Activated CD4-positive, alpha-beta T cell treated with anti-CD3 and anti-CD28 coated beads, Interleukin-10, Interleukin-2, amounts not matched to agents 100 ng/mL and 50 ng/mL, durations not matched to agents 16 hours and 8 hours (primary cell): ENCODE results near the gene HRH4.

Experiments used
- DNase-seq: peaks from one replicate; pipeline ENCODE4 v3.0.0-alpha.2; 2020

The HRH4 gene, protein sequence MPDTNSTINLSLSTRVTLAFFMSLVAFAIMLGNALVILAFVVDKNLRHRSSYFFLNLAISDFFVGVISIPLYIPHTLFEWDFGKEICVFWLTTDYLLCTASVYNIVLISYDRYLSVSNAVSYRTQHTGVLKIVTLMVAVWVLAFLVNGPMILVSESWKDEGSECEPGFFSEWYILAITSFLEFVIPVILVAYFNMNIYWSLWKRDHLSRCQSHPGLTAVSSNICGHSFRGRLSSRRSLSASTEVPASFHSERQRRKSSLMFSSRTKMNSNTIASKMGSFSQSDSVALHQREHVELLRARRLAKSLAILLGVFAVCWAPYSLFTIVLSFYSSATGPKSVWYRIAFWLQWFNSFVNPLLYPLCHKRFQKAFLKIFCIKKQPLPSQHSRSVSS

GRCh38 chr18:24460388-24460787 is at the start of gene HRH4:
TSS of gene HRH4 (plus strand) at chr18:24460637. CDS start at chr18:24460729, 92 bp downstream.
- DNase-seq, result peak; percentile 53

DNA sequence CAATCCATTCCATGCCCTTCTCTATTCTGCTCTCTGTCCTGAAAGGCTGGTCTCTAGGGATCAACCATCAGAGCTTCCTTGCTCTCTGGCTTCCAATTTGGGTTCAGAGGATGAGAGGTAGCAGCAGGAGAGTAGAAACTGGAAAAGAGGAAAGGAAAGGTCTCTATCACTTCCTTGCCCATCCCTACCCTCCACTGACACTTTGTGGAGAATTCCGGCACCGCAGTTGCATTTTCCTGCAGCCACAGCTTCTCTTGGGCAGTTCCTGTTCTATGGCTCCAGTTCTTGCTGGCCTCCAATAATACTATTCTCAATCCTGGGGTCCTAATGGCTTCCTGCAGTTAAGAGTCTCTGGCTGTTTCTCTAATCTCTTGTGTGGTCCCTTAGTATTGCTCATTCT is 47.3 kb upstream of the HRH4 start:
- no peak for DNase-seq

- DNase-seq, result peak; percentile 87
These were observed 46.0 kb upstream of the HRH4 start for GRCh38 chr18:24414349-24415003.

GRCh38 chr18:24417480-24417879 is 43.0 kb upstream of the HRH4 start:
- DNase-seq, result no peak

DNA sequence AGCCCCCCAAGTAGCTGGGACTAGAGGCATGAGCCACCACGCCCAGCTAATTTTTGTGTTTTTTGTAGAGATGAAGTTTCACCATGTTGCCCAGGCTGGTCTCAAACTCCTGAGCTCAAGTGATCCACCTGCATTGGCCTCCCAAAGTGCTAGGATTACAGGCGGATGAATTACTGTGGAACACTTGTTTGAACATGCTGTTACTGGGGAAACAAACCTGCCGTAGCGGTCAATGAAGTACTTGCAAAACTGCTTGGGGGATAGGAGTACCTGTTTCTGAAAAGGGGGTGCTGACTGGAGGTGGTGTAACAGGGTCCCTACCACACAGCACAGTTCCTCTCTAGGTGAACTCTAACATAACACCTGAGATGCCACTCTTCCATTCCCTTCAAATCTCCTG is 39.9 kb upstream of the HRH4 start:
- DNase-seq, result no peak

GRCh38 chr18:24421831-24422230 is 38.6 kb upstream of the HRH4 start:
- DNase-seq, result no peak

DNA sequence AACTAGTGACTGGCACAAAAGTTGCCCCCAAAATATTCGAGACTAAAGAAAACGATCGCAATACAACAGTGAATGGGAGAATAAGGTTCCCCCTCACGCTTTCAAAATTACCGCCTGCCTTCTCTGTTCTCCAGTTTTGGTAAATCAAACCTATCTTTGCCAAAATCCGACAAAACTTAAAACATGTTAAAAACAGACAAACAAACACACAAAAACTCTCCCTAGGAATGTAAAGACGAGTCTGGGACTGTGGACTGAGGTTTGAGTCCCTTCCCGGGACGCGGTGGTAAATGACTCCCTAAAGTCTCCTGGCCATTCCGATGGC is 34.4 kb upstream of the HRH4 start:
- DNase-seq, result no peak

DNA sequence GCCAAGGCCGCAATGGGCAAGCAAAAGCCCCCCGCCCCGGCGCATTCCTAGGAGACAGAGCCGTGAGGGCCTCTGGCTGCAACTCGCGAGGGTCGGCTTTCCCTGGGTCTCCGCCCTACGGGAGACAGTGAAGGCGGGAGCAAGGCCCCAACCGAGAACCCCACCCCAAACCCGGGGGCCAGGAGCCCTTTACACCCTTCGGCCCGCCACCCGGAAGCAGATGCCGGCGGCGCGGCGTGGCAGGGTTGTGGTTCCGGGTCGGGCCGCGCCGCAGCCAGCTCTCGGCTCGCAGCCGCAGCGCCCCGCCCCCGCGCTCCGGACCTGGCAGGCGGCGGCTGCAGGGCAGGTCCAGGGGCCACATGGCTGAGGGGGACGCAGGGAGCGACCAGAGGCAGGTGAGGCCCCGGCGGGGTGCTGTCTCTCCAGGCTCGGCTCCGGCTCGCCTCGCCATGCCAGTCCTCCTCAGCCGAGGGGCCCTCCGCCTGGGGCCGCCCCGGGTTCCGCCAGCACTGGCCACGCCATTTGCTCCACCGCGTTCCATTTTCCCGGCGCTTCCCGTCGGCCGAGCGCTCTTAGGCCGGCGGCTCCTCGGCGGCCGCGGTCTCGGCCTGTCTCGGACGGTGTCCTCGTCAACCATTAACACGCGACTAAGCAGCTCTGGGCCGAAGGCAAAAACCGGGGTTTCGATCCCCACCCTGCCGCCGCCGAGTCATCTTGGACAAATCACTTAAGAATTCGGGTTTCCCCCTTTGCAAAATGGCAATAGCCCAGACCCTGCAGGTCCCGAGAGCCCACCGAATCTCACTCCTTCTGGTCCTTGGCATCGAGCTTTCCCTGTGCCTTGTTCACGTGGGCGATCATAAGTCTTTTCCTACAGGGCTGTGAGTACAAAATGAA is 33.8 kb upstream of the HRH4 start, which contains the start of gene IMPACT:
TSS of gene IMPACT (plus strand) at position 273 of the 897 bp plus-strand sequence. CDS start at position 360, 87 bp downstream.
- DNase-seq, result peak; percentile 86

- DNase-seq, result peak; percentile 26
These were observed 33.0 kb upstream of the HRH4 start for GRCh38 chr18:24427484-24427883.

DNA sequence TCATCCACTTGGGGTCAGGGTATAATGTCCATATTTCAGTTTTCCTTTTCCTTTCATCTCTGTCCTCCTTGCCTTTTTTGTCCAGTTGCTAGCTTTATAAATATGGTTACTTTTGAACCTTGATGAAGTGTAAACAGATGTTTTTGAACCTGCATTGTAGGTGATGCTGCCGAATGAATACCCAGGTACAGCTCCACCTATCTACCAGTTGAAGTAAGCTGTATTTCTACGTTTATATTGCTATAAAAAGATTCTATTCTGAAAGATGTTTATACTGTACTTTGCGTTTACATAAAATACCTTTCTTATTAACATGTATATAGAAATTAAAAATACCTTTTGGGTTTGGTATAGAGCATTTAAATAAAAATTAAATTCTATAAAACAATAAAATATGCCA is 31.7 kb upstream of the HRH4 start:
- DNase-seq, result no peak

GRCh38 chr18:24429188-24429587 is 31.2 kb upstream of the HRH4 start:
- DNase-seq, result no peak

DNA sequence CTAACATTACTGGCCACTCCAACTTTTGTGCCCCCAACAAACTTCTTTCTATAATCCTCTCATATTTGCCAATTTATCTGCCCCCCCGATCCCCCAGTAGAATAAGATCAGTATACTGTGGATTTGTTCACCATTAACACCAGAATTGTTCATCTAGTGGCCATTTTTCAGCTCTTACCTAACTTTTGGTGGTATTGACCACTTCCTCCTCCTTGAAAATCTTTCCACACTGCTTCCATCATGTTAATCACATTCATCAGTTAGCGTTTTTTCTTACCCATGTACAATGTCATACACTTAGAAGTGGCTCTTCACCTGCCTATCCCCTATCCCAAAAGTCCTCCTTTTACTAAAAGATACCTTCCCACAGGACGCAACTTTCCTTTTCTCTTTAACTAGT is 27.8 kb upstream of the HRH4 start:
- DNase-seq, result no peak

- DNase-seq, result no peak
These were observed 23.5 kb upstream of the HRH4 start for GRCh38 chr18:24436939-24437338.

GRCh38 chr18:24443870-24444269 is 16.6 kb upstream of the HRH4 start:
- no peak for DNase-seq

GRCh38 chr18:24446453-24446852 is 14.0 kb upstream of the HRH4 start:
- peak; percentile 28 for DNase-seq

DNA sequence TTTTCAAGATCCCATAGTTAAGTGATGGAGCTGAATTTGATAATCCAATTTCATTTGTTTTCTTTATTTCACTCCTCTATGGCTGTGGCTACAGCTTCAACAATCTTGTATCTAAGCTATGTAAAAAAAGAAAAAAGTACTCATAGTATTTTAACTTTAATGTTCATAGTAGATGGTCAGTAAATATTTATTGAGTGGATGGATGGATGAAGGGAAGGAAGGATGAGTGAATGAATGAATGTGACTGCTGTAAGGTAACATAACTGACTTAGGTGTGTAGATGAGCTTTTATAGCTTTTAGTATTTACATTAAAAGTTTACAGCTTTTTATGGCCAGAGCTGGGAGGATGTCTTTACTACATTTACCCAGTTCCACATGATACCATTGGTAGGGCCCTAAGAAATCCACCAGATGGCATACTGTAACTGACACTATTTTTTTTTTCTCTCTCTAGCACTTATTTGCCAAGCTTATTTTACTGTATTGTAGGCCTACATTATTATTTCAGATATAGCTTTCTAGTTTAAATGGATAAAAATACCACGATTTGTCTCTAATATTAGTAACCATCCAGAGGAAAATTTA is 13.4 kb upstream of the HRH4 start:
- no peak for DNase-seq

DNA sequence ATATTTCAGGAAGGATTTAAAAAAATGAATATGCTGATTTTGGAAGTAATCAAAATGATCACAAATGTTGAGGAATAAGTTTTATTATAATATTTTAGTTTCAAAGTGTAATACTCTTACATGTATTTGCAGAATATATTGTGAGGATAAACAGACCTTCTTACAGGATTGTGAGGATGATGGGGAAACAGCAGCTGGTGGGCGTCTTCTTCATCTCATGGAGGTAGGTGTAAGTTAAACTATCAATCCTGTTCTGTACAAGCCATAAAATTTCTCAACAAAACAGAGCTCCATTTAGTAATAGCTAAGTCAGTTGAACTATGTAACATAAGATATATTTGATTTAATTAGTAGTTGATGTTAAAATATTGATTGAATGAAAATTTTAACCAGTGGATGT is 12.5 kb upstream of the HRH4 start:
- DNase-seq, result no peak

DNA sequence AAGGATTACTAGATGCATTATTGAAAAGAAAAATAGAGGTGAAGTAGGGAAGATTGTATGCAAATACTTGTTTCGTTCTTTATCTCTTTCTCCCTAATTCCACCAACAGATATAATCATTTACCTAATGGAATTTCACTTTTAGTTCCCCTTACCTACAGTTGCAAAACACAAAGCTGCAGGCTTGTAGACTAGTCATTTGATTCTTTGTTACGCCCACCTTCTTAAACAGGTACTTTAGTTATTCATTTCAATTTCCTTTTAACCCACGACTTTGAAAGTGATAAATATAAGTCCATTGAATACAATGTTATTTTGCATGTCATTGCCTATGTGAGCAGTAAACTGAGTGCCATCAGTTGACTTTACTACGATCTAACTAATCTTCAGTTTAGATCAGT is 3.9 kb upstream of the HRH4 start:
- peak; percentile 31 for DNase-seq

- no peak for DNase-seq
These were observed 665 bp upstream of the HRH4 start for GRCh38 chr18:24459772-24460171.

DNA sequence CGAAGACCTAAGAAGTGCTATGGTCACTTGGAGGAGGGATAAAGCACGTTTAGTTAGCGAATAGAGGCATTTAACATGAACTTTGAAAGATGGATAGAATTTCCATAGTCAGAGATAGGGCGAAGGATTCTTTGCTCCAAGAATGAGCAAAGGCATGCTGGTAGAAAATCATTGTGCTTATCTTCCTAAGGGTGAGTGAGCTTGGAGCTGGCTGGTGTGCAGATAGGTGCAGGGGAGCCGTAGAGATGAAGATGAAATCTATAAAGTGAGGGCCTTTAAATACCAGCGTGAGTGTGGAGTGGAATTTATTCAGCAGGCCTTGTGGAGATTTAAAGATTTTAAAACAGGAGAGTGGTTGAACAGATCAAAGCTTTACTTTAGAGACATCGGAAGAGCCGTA is 1.6 kb downstream of the HRH4 start:
- no peak for DNase-seq

DNA sequence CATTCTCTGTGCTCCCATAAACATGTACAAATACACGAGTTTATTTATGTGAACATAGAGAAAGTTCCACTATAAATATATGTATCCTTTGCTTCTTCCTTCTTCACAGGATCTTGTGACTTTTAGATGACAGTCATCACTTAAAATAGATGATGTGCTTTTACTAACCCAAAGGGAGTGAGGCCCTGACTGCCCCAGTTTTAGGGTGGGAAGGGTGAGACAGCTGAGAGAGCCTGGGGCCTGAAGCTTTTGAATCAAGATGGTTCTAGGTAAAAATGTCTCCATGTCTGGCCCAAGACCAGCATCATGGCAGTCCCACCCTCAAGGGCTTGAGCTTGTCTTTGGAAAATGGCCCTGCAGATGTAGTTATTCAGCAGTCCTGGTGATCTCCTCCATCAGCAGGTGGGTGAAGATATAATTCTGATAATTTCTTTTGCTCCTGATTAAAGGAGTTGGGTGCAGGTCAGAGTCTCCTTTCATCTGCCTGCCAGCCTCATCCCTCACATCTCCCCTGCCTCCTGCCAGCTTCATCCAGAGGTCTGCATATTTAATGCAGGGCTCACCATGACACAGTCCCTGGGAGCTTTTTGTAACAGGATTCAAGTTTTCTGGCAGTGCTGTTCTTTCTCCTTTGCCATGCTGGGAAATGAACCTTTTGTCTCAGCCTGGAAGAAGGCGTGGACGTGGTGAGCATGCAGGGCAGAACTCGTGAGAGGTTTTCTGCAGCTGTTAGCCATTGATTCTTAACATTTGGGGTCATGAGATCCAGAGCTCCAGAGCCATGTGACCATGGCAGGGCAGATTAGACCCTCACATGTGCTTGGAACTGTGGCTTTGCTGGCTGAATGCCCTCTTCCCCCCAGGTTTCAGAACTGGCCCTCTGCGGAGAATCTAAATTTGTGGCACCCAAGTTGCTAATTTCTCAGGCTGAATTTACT is 2.7 kb downstream of the HRH4 start:
- no peak for DNase-seq

DNA sequence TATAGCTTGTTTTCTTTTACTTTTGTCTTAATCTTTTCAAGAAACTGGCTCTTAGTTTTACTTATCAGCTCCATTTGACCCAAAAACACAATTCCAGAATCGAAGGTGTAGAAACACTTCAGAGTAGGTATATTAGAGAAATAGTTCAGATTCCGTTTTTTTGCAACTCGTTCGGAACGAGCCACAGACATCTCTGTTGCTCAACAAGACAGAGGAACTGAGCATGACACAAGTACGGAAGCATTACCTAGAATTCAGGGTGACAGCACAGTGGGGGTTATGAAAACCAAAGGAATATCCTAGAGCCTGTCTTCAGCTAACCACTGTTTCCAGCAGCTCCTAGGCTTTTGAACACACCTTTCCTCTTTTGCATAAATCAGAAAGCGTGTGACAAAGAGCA is 5.0 kb downstream of the HRH4 start:
- no peak for DNase-seq
